Immature natural killer cell (primary cell): ENCODE data around the gene SPRN. TPM values are rescaled to one million over a fixed set of nuclear protein-coding genes. Genes with fewer than 3 reads are reported as not detected.
"Not testable (repeated sequence)": the region's sequence is repeated elsewhere in the genome, so short reads cannot be mapped to it uniquely, and the experiment has no call there.

Source experiments
- DNase-seq, 3 donors: peaks; one replicate each; pipeline ENCODE4 v3.0.0; 2022; ENCODE audit warnings: mixed read lengths in 1 of 3
- H3K27ac Mint-ChIP-seq, 6 donors: one replicate each; pipeline ENCODE4 v1.8.0; 2020; ENCODE audit warnings: mixed read lengths in 6 of 6, mild to moderate bottlenecking in 5 of 6, inconsistent platforms in 4 of 6, moderate library complexity in 3 of 6
- H3K27me3 Mint-ChIP-seq, 3 donors: one replicate each; pipeline ENCODE4 v1.8.0; 2020 to 2021; ENCODE audit warnings: low read depth in 3 of 3, mild to moderate bottlenecking in 3 of 3, mixed read lengths in 3 of 3, moderate library complexity in 3 of 3, inconsistent platforms in 1 of 3
- H3K36me3 Mint-ChIP-seq, 3 donors: one replicate each; pipeline ENCODE4 v1.8.0; 2020; ENCODE audit warnings: mixed read lengths in 3 of 3, inconsistent platforms in 2 of 3, mild to moderate bottlenecking in 2 of 3
- H3K4me1 Mint-ChIP-seq, 2 donors: one replicate each; pipeline ENCODE4 v1.8.0; 2020; ENCODE audit warnings: inconsistent platforms in 2 of 2, mild to moderate bottlenecking in 2 of 2, mixed read lengths in 2 of 2, moderate library complexity in 1 of 2
- H3K4me3 Mint-ChIP-seq, 5 donors: one replicate each; pipeline ENCODE4 v1.8.0; 2020; ENCODE audit warnings: mild to moderate bottlenecking in 5 of 5, mixed read lengths in 5 of 5, inconsistent platforms in 3 of 5, moderate library complexity in 3 of 5
- H3K9me3 Mint-ChIP-seq, 6 donors: one replicate each; pipeline ENCODE4 v1.8.0; 2020; ENCODE audit warnings: mild to moderate bottlenecking in 6 of 6, mixed read lengths in 6 of 6, inconsistent platforms in 4 of 6, moderate library complexity in 3 of 6
- polyA plus RNA-seq, 3 donors: library from polyadenylated mRNA; unstranded; fragments of 300-500 nt; fragmentation: Illumina TruSeq; gene quantifications; one replicate each; pipeline ENCODE4 v1.2.3, GENCODE V29; 2021

Gene SPRN
- polyA plus RNA-seq, 3 donors from 2014 or later: 0.30 to 0.37 TPM; not detected in 1

DNA sequence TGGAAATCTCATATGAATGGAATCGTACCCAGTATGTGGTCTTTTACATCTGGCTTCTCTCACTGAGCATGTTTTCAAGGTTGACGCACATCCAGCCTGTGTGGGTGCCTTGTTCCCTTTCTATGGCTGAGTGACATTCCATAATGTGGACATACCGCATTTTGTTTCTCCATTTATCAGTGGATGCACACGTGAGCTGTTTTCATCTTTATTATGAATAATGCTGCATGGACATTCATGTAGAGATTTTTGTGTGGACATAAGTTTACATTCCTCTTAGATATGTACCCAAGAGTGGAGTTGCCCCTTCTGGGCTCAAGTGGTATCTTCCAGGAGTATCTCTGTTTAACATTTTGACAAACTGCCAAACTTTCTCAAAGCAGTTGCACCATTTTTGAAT, 28.0 kb upstream of the SPRN start:
- H3K4me1 Mint-ChIP-seq: no peaks in the 10 kb centered on the region

DNA sequence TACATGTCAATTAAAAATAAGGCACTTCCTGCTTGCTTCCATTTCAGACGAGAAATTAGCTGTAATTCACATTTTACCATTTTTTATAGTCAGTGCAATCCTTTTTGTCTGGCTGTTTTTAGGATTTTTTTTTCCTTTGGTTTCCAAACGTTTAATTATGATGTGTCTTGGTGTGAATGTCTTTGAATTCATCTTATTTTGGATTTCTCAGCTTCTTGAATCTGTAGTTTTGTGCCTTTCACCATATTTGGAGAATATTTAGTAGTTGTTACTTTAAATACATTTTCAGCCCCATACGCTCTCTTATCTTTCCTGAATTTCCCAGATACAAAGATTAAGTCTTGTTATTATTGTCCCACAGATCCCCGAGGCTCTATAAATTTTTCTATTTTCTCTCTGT, 26.9 kb upstream of the SPRN start:
- no peak for DNase-seq
- peaks cover 21 to 34% (median 29%) of the 10 kb centered on the region in 6 donors for H3K9me3 Mint-ChIP-seq
- H3K27me3 Mint-ChIP-seq: peaks cover 0 to 6% (median 3%) of the 10 kb centered on the region in 3 donors
- peaks cover 15 to 27% (median 18%) of the 10 kb centered on the region in 3 donors for H3K36me3 Mint-ChIP-seq
- H3K4me1 Mint-ChIP-seq: peaks cover 0 to 5% of the 10 kb centered on the region in 2 donors
- H3K4me3 Mint-ChIP-seq: no peak overlapping the region
- H3K27ac Mint-ChIP-seq: no peak overlapping the region

More for the DNA sequence above, 28.0 kb upstream of the SPRN start:
- H3K9me3 Mint-ChIP-seq: peaks cover 13 to 24% (median 21%) of the 10 kb centered on the region in 6 donors
- peaks cover 10 to 19% (median 13%) of the 10 kb centered on the region in 3 donors for H3K36me3 Mint-ChIP-seq
- DNase-seq: no peak
- no peak overlapping the region for H3K27ac Mint-ChIP-seq
- no peak overlapping the region for H3K4me3 Mint-ChIP-seq
- peaks cover 0 to 4% (median 3%) of the 10 kb centered on the region in 3 donors for H3K27me3 Mint-ChIP-seq

DNA sequence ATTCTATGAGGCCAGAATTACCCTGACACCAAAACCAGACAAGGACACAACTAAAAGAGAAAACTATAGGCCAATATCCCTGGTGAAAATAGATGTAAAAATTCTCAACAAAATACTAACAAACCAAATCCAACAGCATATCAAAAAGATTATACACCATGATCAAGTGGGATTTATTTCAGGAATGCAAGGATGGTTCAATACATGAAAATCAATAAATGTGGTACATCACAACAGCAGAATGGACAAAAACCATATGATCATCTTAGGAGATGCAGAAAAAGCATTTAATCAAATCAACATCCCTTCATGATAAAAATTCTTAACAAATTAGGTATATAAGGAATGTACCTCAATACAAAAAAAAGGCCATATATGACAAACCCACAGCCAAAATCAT, 23.7 kb upstream of the SPRN start:
- H3K27ac Mint-ChIP-seq: no peak overlapping the region
- peaks cover 0 to 6% (median 3%) of the 10 kb centered on the region in 3 donors for H3K27me3 Mint-ChIP-seq
- H3K4me1 Mint-ChIP-seq: peaks cover 2 to 8% of the 10 kb centered on the region in 2 donors
- peaks cover 27 to 34% (median 32%) of the 10 kb centered on the region in 6 donors for H3K9me3 Mint-ChIP-seq
- no peak for DNase-seq
- peaks cover 15 to 27% (median 18%) of the 10 kb centered on the region in 3 donors for H3K36me3 Mint-ChIP-seq
- H3K4me3 Mint-ChIP-seq: no peak overlapping the region

DNA sequence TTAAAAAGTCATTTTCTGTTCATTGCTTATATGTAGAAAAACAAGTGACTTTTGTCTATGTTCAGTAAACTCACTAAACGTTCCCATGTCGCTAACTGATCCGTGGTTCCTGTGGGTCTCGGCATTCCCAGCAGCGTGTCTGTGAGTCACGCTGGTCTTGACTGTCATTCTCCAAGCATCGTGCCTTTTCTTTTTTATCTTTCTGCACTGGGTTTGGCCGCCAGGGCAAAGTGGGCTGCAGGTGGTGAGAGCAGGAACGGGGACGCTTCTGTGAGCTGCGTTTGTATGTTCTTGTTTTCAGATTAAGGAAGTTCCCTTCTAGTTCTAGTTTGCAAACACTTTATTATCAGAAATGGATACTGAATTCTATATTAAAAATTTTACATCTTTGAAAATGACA, 22.6 kb upstream of the SPRN start:
- H3K27ac Mint-ChIP-seq: no peak overlapping the region
- peaks cover 30 to 34% (median 32%) of the 10 kb centered on the region in 6 donors for H3K9me3 Mint-ChIP-seq
- H3K4me1 Mint-ChIP-seq: peaks cover 14 to 20% of the 10 kb centered on the region in 2 donors
- H3K36me3 Mint-ChIP-seq: peaks cover 15 to 27% (median 18%) of the 10 kb centered on the region in 3 donors
- no peak for DNase-seq
- H3K4me3 Mint-ChIP-seq: peak overlapping the region in 1 of 5 donors; percentile 1
- peaks cover 0 to 9% (median 3%) of the 10 kb centered on the region in 3 donors for H3K27me3 Mint-ChIP-seq

DNA sequence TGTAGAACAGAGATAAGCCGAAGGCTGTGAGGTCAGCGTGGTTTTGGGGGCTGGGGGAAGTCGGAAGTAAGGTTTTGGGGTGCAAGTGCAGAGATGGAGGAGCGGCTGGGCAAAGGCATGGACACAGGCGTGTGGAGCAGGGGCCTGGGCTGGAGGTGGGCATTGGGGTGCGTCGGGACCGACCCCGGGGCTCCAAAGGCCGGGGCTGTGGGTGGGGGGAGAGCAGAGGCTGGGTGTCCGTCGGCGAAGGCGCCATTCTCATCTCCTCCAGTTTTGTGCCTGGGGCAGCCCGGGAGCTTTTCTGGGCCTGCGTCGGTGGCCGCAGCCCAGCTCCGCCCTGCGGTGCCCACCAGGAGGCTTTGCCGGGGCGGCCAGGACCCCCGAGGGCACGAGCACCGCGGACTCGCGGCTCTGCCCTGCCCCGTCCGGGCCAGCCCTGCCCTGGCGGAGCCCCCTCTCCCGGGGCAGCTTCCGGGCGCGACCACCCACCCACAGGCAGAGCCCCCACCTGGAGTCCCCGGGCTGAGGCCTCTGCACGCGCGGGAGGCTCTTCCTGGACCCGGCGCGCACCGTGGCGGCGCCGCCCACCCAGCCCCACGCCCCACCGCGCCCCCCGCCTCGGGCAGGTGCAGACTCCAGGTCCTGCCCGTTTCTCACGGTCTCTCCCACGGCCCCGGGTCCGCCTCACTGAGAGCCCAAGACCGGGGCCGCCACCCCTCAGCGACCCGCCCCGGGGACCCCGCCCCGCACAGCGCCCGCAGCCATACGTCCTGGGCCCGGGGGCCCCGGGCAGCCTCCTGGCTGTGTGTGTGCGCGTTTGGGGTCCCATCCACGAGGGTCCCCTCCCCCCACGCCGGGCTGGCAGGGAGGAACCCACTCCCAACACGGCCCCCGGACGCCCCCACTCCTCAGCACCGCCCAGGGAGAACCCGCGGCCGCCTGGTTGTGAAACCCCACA, 21.6 kb upstream of the SPRN start:
- peaks cover 15 to 27% (median 18%) of the 10 kb centered on the region in 3 donors for H3K36me3 Mint-ChIP-seq
- H3K27ac Mint-ChIP-seq: no peak overlapping the region
- no peak for DNase-seq
- peaks cover 0 to 11% (median 3%) of the 10 kb centered on the region in 3 donors for H3K27me3 Mint-ChIP-seq
- H3K4me1 Mint-ChIP-seq: peaks cover 16 to 25% of the 10 kb centered on the region in 2 donors
- no peak overlapping the region for H3K4me3 Mint-ChIP-seq
- peaks cover 28 to 34% (median 32%) of the 10 kb centered on the region in 6 donors for H3K9me3 Mint-ChIP-seq

DNA sequence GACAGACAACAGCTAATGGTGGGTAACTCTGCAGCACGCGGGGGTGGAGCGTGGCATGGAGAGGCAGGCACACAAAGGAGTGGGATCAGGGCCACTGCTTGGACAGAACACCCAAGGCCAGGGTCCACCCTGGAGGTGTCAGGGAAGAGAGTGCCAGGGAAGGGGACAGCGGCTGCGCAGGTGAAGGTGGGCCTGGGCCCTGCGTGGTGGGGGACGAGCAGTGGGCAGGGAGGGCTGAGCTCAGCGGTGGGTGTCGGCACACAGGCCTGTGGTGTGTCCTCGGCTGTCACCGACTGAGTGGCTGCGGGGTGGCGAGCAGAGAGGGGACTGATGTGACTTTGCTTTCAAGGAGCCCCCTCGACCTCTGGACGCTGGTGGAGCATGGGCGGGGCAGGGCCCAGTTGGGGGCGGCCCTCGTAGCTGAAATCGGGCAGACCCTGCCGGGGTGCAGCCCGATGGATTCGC, 20.9 kb upstream of the SPRN start:
- Mint-ChIP-seq H3K36me3 (peaks cover 15 to 27% (median 18%) of the 10 kb centered on the region in 3 donors), H3K4me1 (peaks cover 16 to 25% of the 10 kb centered on the region in 2 donors), H3K27me3 (peaks cover 0 to 11% (median 3%) of the 10 kb centered on the region in 3 donors), H3K4me3 (no peak overlapping the region), H3K9me3 (peaks cover 28 to 34% (median 32%) of the 10 kb centered on the region in 6 donors), H3K27ac (no peak overlapping the region)
- no peak for DNase-seq

DNA sequence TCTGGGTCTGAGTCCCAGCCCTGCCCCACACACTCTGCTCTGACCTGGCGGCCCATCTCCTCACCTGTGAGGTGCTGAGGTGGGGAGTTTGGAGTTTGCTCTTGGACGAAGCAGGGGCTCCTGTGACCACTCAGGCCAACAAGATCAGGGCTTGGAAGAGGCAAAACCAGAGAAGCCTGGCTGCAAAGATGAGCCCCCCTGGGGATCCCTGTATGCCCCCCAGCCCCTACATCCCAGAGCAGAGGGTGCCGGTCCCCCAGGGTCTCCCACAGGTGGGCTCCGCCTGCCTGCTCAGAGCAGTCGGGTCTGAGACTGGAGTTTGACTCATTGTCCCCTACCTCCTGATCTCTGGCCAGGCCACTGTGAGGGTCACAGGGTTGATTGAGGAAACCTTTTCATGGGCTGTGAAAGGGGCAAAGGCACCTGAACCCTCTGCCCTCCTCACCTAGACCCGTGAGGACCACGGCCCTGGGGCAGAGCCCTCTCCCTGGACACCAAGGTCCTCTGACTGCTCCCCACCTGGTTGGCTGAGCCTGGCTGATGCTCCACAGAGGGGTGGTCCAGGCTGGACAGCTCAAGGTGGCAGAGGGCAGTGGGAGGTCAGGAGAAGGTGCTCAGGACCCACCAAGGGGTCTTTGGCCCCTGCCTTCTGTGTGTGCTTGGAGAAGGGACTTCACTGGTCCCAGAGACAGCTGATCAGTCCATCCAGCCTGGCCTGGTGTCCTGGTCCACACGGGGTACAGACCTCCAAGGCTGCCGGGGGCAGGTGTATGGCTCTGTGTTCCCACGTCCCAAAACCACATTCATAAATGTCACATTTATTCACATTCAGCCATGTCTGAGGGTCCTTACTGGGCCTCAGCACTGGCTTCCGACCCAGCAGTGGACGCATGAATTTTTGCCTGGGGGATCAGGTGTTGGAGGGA, 20.2 kb upstream of the SPRN start:
- Mint-ChIP-seq H3K27ac (no peak overlapping the region), H3K9me3 (peaks cover 28 to 34% (median 31%) of the 10 kb centered on the region in 6 donors), H3K4me3 (no peak overlapping the region), H3K36me3 (peaks cover 15 to 27% (median 18%) of the 10 kb centered on the region in 3 donors), H3K27me3 (peaks cover 0 to 9% (median 3%) of the 10 kb centered on the region in 3 donors), H3K4me1 (peaks cover 16 to 25% of the 10 kb centered on the region in 2 donors)
- no peak for DNase-seq

DNA sequence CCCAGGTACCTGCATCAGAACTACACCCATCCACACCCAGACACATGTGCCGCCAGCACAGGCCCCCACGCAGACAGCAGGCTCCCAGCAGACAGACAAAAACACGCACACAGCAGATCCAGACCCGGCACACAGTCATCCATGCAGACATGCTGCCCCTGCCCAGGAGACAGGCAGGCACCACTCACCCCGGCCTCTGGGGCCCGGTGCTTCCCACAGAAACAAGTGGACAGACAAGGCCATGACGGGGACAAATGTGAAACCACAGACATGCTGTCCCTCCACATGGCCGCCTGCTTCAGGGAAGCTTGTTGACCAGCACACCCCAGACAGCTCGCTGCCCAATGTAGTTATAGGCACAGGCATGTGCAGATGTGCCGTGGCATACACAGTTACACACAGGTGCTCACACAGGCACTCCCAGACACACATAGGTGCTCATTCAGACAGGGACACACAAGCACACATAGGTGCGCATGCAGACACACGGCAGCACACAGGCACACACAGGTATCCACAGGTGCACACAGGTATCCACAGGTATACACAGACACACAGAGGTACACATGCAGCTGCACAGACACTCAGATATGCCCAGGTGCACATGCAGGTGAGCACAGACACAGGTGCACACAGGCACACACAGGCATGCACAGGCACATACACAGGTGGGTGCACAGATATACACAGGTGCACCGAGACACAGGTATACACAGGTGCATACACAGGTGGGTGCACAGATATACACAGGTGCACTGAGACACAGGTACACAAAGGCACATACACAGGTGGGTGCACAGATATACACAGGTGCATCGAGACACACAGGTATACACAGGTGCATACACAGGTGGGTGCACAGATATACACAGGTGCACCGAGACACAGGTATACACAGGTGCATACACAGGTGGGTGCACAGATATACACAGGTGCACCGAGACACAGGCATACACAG, 18.8 kb upstream of the SPRN start:
- no peak for DNase-seq
- Mint-ChIP-seq H3K9me3 (peaks cover 18 to 26% (median 20%) of the 10 kb centered on the region in 6 donors), H3K4me3 (peak overlapping the region; percentile 42 to 71 (median 71)), H3K36me3 (peaks cover 9 to 16% (median 14%) of the 10 kb centered on the region in 3 donors), H3K27ac (peak overlapping the region in 4 of 6 donors; percentile 24 to 78 (median 70)), H3K27me3 (peaks cover 0 to 9% (median 0%) of the 10 kb centered on the region in 3 donors), H3K4me1 (peaks cover 20 to 34% of the 10 kb centered on the region in 2 donors)

DNA sequence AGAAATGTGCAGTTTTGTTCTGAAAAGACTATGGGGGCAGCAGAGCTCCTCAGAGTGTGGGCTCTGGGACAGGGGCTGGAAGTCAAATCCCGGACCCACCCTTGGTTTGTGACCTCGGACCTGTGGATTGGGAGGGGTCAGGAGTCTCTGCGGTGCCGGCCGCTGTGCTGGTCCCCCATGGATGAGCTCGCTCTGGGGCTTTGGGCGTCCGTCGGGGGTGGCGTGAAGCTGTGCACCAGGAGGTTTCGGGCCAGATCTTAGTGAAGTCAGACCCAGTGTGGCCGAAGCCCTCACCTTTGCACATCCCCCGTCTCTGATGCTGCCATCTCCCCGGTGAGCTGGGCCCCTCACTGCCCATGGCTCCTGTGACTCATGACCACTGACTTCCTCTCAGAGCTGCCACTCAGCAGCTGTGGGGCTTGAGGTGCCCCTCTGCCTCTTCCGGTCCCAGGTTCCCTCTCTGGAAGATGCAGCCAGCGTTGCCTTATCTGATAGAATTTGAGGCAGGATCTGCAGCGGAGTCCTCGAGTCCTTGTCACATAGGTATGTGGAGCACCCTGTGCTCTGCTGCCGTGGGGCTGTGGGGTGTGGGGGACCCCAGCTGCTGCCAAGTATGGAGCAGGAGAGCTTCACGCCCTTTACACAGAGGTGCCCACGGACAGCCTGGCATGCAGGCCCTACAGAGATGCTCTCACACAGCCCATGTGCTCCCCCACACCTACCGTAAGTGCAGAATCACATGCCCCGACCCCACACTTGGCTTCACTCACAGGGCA, 18.0 kb upstream of the SPRN start:
- Mint-ChIP-seq H3K36me3 (peaks cover under 1 to 7% (median 7%) of the 10 kb centered on the region in 3 donors), H3K4me1 (peaks cover 22 to 39% of the 10 kb centered on the region in 2 donors), H3K27ac (peak overlapping the region; percentile 22 to 78 (median 69)), H3K27me3 (peaks cover 0 to 6% (median 0%) of the 10 kb centered on the region in 3 donors), H3K4me3 (peak overlapping the region; percentile 42 to 71 (median 71)), H3K9me3 (peaks cover 9 to 17% (median 11%) of the 10 kb centered on the region in 6 donors)
- DNase-seq: peak in 2 of 3 donors; percentile 30 to 43

DNA sequence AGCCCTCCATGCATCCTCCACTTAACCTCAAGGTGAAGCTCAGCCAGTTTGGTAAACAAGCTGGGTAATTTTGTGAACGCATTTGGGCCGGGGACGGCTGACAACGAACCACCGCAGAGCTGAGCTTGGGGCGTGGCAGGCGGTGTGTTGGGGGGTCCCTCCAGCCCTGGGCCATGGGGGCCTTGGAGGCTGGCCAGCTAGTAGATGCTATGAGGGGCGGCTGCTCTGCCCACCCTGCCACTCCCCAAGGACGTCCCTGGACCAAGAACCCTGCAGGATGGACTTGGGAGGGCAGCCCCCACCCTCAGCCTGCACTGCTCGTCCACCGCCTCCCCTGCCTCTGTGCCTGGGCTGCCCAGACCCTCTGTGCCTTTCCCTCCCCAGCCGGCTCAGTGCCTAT, 17.4 kb upstream of the SPRN start:
- Mint-ChIP-seq H3K4me1 (peaks cover 22 to 37% of the 10 kb centered on the region in 2 donors), H3K4me3 (peak overlapping the region; percentile 35 to 71 (median 42)), H3K27ac (peak overlapping the region in 4 of 6 donors; percentile 22 to 72 (median 63)), H3K27me3 (peaks cover 0 to 5% (median 3%) of the 10 kb centered on the region in 3 donors), H3K36me3 (peaks cover 0 to 2% (median 2%) of the 10 kb centered on the region in 3 donors), H3K9me3 (peaks cover 3 to 11% (median 7%) of the 10 kb centered on the region in 6 donors)
- DNase-seq: no peak

DNA sequence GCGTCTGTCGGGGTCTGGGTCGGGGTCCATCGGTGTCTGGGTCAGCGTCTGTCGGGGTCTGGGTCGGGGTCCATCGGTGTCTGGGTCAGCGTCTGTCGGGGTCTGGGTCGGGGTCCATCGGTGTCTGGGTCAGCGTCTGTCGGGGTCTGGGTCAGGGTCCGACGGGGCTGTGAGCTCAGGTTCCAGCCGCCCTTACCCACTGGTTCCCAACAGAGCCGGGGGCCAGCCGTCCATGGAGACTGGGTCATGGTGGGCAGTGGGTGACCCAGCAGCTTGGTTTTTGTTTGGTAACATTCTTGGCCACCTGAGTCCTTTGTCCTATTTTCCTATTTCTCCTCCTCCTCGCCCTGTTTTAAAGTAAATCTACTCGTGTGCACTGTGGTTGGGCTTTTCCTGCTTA, 16.9 kb upstream of the SPRN start:
- H3K9me3 Mint-ChIP-seq: peaks cover 0 to 10% (median 5%) of the 10 kb centered on the region in 6 donors
- H3K4me1 Mint-ChIP-seq: peaks cover 22 to 34% of the 10 kb centered on the region in 2 donors
- not testable (repeated sequence) for H3K27ac Mint-ChIP-seq, H3K36me3 Mint-ChIP-seq, H3K27me3 Mint-ChIP-seq, DNase-seq
- H3K4me3 Mint-ChIP-seq: peak overlapping the region in 3 of 5 donors; percentile 35 to 51 (median 50)
